Liver (tissue), 9 donors: ENCODE results near the gene KAZN. TPM values are rescaled to one million over a fixed set of nuclear protein-coding genes. Genes with fewer than 3 reads are reported as not detected.
"Not testable (repeated sequence)": the region's sequence is repeated elsewhere in the genome, so short reads cannot be mapped to it uniquely, and the experiment has no call there.

ENCODE experiments used
- DNase-seq: peaks from one replicate; pipeline ENCODE4 v3.0.0-alpha.2; 2017; ENCODE audit warnings: low spot score
- H3K27ac ChIP-seq, 2 donors: one replicate each; pipeline ENCODE4 v1.7.0; 2013; ENCODE audit warnings: inconsistent platforms in 2 of 2, low read length in 2 of 2, control low read depth in 1 of 2, low read depth in 1 of 2, mild to moderate bottlenecking in 1 of 2
- H3K27me3 ChIP-seq, 4 donors: one replicate each; pipeline versions ENCODE4 v1.6.1 to v1.7.0; 2013; ENCODE audit warnings: low read length in 3 of 4, inconsistent platforms in 1 of 4, mild to moderate bottlenecking in 1 of 4, moderate library complexity in 1 of 4; ENCODE audit not compliant: control insufficient read depth in 4 of 4, insufficient read depth in 4 of 4
- H3K36me3 ChIP-seq, 4 donors: one replicate each; pipeline versions ENCODE4 v1.6.1 to v1.7.0; 2013; ENCODE audit warnings: low read length in 3 of 4, mild to moderate bottlenecking in 3 of 4, low read depth in 1 of 4, moderate library complexity in 1 of 4; ENCODE audit not compliant: control insufficient read depth in 4 of 4, insufficient read depth in 3 of 4
- H3K4me1 ChIP-seq, 4 donors: one replicate each; pipeline versions ENCODE4 v1.6.1 to v1.7.0; 2013; ENCODE audit warnings: low read length in 3 of 4, mild to moderate bottlenecking in 3 of 4, moderate library complexity in 1 of 4; ENCODE audit not compliant: control insufficient read depth in 4 of 4, insufficient read depth in 4 of 4
- H3K4me3 ChIP-seq, 3 donors: one replicate each; pipeline versions ENCODE4 v1.6.1 to v1.7.0; 2013; ENCODE audit warnings: low read length in 3 of 3, control low read depth in 1 of 3, low read depth in 1 of 3, mild to moderate bottlenecking in 1 of 3
- H3K9ac ChIP-seq, 2 donors: one replicate each; pipeline ENCODE4 v1.7.0; 2013; ENCODE audit warnings: low read length in 2 of 2, mild to moderate bottlenecking in 2 of 2, moderate library complexity in 2 of 2, control low read depth in 1 of 2, low read depth in 1 of 2
- H3K9me3 ChIP-seq, 4 donors: one replicate each; pipeline versions ENCODE4 v1.6.1 to v1.7.0; 2013; ENCODE audit warnings: low read length in 3 of 4; ENCODE audit not compliant: control insufficient read depth in 4 of 4
- ATF3 ChIP-seq: IDR thresholded peaks from 2 replicates; pipeline ENCODE4 v1.6.1; 2016; ENCODE audit warnings: antibody characterized with exemption
- EGR1 ChIP-seq, 2 donors: IDR thresholded peaks; 2 replicates each; pipeline ENCODE4 v1.6.1; 2016 to 2018; ENCODE audit warnings: antibody characterized with exemption in 2 of 2, low read depth in 2 of 2
- FOXA2 ChIP-seq: IDR thresholded peaks from 2 replicates; pipeline ENCODE4 v1.6.1; 2016; ENCODE audit warnings: antibody characterized with exemption
- HNF4G ChIP-seq: IDR thresholded peaks from 2 replicates; pipeline ENCODE4 v1.6.1; 2016; ENCODE audit warnings: antibody characterized with exemption
- JUND ChIP-seq, 2 donors: IDR thresholded peaks; 2 replicates each; pipeline ENCODE4 v1.6.1; 2016; ENCODE audit warnings: antibody characterized with exemption in 2 of 2
- NR2F2 ChIP-seq: IDR thresholded peaks from 2 replicates; pipeline ENCODE4 v1.6.1; 2016; ENCODE audit warnings: antibody characterized with exemption
- RXRA ChIP-seq, 2 donors: IDR thresholded peaks; 2 replicates each; pipeline ENCODE4 v1.6.1; 2017 to 2018; ENCODE audit warnings: antibody characterized with exemption in 2 of 2, mild to moderate bottlenecking in 1 of 2
- TAF1 ChIP-seq: conservative IDR thresholded peaks from 2 replicates; pipeline ENCODE4 v1.6.1; 2016; ENCODE audit warnings: antibody characterized with exemption, mild to moderate bottlenecking
- YY1 ChIP-seq: IDR thresholded peaks from 2 replicates; pipeline ENCODE4 v1.6.1; 2016; ENCODE audit warnings: antibody characterized with exemption, mild to moderate bottlenecking
- WGBS: extraction: QIAGEN DNeasy Blood & Tissue Kit; methylation state at CpG from one replicate; pipeline ENCODE4 v1.1.7; 2013; 5-methylcytosine and 5-hydroxymethylcytosine counted together
- polyA plus RNA-seq, 2 donors: library from polyadenylated mRNA; stranded (reverse) in 1 of 2; unstranded in 1 of 2; fragments of 200-250 nt in 1 of 2; fragments of >200 nt in 1 of 2; fragmentation: Nextera tagmentation in 1 of 2; extraction: Ambion mirVana in 1 of 2; gene quantifications; one replicate each; pipeline versions ENCODE4 v1.2.1 to v1.2.3, GENCODE V29; 2013 to 2015
- total RNA-seq, 2 donors: library from RNA; depleted of rRNA; stranded (reverse); fragments of >200 nt; gene quantifications; one replicate each; pipeline ENCODE4 v1.2.3, GENCODE V29; 2014
- TF ChIP-seq, protein P1 (sequence below): IDR thresholded peaks from 2 replicates; pipeline ENCODE4 v1.6.1; 2016; ENCODE audit warnings: antibody characterized with exemption
- TF ChIP-seq, protein P2 (sequence below): fragments of 150-350 bp; IDR thresholded peaks from 2 replicates; pipeline ENCODE4 v1.5.1; 2017; ENCODE audit warnings: improper control_type of control experiment, low read depth, low read length; ENCODE audit not compliant: missing input control
- TF ChIP-seq, protein P3 (sequence below): IDR thresholded peaks from 2 replicates; pipeline ENCODE4 v1.6.1; 2016; ENCODE audit warnings: antibody characterized with exemption, mild to moderate bottlenecking
- donor health status: healthy.
- donor health status: healthy.
- donor health status: healthy.
- donor health status: healthy.
- donor health status: healthy.

The KAZN gene
- total and polyA plus RNA-seq, 4 donors: 1.9 to 6.9 (median 2.4) TPM

GRCh38 chr1:14578156-14578555 lies 20.3 kb upstream of the KAZN start:
- Histone ChIP-seq H3K9me3 (peaks cover 0 to 3% (median 0%) of the 10 kb centered on the region in 4 donors), H3K36me3 (no peaks in the 10 kb centered on the region), H3K4me1 (no peaks in the 10 kb centered on the region), H3K27ac (no peak overlapping the region), H3K4me3 (no peak overlapping the region), H3K27me3 (no peaks in the 10 kb centered on the region), H3K9ac (no peak overlapping the region)
- 85% methylated on average over 3 of the region's 3 CpGs for WGBS
- TF ChIP-seq EGR1 (IDR thresholded peaks at IDR 0.05; ENCODE audit: low read depth in 2 of 2) (no peak), YY1 (no peak), NR2F2 (no peak), JUND (IDR thresholded peaks at IDR 0.05) (no peak), FOXA2 (no peak), HNF4G (no peak), ATF3 (no peak), RXRA (IDR thresholded peaks at IDR 0.05) (no peak), TAF1 (no peak)
- TF ChIP-seq, protein P1, sequence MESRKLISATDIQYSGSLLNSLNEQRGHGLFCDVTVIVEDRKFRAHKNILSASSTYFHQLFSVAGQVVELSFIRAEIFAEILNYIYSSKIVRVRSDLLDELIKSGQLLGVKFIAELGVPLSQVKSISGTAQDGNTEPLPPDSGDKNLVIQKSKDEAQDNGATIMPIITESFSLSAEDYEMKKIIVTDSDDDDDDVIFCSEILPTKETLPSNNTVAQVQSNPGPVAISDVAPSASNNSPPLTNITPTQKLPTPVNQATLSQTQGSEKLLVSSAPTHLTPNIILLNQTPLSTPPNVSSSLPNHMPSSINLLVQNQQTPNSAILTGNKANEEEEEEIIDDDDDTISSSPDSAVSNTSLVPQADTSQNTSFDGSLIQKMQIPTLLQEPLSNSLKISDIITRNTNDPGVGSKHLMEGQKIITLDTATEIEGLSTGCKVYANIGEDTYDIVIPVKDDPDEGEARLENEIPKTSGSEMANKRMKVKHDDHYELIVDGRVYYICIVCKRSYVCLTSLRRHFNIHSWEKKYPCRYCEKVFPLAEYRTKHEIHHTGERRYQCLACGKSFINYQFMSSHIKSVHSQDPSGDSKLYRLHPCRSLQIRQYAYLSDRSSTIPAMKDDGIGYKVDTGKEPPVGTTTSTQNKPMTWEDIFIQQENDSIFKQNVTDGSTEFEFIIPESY: no peak
- TF ChIP-seq, protein P2, sequence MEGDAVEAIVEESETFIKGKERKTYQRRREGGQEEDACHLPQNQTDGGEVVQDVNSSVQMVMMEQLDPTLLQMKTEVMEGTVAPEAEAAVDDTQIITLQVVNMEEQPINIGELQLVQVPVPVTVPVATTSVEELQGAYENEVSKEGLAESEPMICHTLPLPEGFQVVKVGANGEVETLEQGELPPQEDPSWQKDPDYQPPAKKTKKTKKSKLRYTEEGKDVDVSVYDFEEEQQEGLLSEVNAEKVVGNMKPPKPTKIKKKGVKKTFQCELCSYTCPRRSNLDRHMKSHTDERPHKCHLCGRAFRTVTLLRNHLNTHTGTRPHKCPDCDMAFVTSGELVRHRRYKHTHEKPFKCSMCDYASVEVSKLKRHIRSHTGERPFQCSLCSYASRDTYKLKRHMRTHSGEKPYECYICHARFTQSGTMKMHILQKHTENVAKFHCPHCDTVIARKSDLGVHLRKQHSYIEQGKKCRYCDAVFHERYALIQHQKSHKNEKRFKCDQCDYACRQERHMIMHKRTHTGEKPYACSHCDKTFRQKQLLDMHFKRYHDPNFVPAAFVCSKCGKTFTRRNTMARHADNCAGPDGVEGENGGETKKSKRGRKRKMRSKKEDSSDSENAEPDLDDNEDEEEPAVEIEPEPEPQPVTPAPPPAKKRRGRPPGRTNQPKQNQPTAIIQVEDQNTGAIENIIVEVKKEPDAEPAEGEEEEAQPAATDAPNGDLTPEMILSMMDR: no peak
- TF ChIP-seq, protein P3, sequence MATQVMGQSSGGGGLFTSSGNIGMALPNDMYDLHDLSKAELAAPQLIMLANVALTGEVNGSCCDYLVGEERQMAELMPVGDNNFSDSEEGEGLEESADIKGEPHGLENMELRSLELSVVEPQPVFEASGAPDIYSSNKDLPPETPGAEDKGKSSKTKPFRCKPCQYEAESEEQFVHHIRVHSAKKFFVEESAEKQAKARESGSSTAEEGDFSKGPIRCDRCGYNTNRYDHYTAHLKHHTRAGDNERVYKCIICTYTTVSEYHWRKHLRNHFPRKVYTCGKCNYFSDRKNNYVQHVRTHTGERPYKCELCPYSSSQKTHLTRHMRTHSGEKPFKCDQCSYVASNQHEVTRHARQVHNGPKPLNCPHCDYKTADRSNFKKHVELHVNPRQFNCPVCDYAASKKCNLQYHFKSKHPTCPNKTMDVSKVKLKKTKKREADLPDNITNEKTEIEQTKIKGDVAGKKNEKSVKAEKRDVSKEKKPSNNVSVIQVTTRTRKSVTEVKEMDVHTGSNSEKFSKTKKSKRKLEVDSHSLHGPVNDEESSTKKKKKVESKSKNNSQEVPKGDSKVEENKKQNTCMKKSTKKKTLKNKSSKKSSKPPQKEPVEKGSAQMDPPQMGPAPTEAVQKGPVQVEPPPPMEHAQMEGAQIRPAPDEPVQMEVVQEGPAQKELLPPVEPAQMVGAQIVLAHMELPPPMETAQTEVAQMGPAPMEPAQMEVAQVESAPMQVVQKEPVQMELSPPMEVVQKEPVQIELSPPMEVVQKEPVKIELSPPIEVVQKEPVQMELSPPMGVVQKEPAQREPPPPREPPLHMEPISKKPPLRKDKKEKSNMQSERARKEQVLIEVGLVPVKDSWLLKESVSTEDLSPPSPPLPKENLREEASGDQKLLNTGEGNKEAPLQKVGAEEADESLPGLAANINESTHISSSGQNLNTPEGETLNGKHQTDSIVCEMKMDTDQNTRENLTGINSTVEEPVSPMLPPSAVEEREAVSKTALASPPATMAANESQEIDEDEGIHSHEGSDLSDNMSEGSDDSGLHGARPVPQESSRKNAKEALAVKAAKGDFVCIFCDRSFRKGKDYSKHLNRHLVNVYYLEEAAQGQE: no peak
- DNase-seq: no peak

GRCh38 chr1:14580295-14580694 lies 18.2 kb upstream of the KAZN start:
- H3K27ac ChIP-seq, H3K4me3 ChIP-seq, H3K9me3 ChIP-seq, DNase-seq, H3K9ac ChIP-seq, H3K36me3 ChIP-seq, H3K4me1 ChIP-seq, H3K27me3 ChIP-seq: not testable (repeated sequence)
- 93% methylated on average over 12 of the region's 12 CpGs for WGBS
